SH-SY5Y (cell line): ENCODE results near the gene CES5A.

Source experiments
- GATA2 ChIP-seq: IDR thresholded peaks from 2 replicates; pipeline ENCODE4 v1.6.1; 2011; ENCODE audit warnings: mild to moderate bottlenecking, low read depth, low read length
- GATA3 ChIP-seq: IDR thresholded peaks from 2 replicates; pipeline ENCODE4 v1.6.1; 2011; ENCODE audit warnings: low read depth, mild to moderate bottlenecking, low read length, moderate library complexity

DNA sequence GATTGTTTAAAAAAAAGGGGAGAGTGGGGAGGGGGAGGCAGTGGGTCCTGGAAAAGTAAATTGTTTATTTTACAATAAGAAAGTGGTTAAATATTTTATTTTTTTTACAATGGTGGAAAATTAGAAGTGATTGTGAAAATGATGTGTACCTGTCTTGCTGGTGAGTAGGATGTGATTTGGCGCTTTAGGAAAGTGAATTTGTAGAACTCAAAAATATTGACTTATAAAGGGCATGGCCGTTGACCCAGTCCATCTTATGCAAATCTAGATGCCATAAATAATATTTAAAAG is 32.1 kb downstream of the CES5A start:
- no peak for TF ChIP-seq GATA2
- TF ChIP-seq GATA3, result no peak
